Activated naive CD8-positive, alpha-beta T cell treated with anti-CD3 and anti-CD28 coated beads, Interleukin-2, amount 10 ng/mL, durations not matched to agents 7 days and 5 days (primary cell): ENCODE measurements around the gene TRMT11. TPM values are rescaled to one million over a fixed set of nuclear protein-coding genes. Genes with fewer than 3 reads are reported as not detected.

Source experiments
- ATAC-seq: fragments of 150-1000 bp; cut with Tn5 transposase; one replicate; pipeline ENCODE4 v1.10.0; 2021; ENCODE audit warnings: low read depth, moderate library complexity
- POLR2A ChIA-PET: fragments of 350-600 bp; sonication (Branson Sonifier 250); formaldehyde crosslinking; loops from one replicate; lab custom pipeline; 2021; ENCODE audit warnings: antibody characterized with exemption; lab: Charles Lee
- DNase-seq: peaks from one replicate; pipeline ENCODE4 v3.0.0; 2021
- H3K27ac Mint-ChIP-seq: one replicate; pipeline ENCODE4 v1.8.0; 2022; ENCODE audit warnings: mild to moderate bottlenecking, mixed read lengths
- H3K27me3 Mint-ChIP-seq: one replicate; pipeline ENCODE4 v1.8.0; 2022; ENCODE audit warnings: mild to moderate bottlenecking, moderate library complexity, mixed read lengths
- H3K36me3 Mint-ChIP-seq: one replicate; pipeline ENCODE4 v1.8.0; 2021; ENCODE audit warnings: mild to moderate bottlenecking, mixed read lengths
- H3K4me1 Mint-ChIP-seq: one replicate; pipeline ENCODE4 v1.8.0; 2021; ENCODE audit warnings: mixed read lengths
- H3K4me3 Mint-ChIP-seq: one replicate; pipeline ENCODE4 v1.8.0; 2022; ENCODE audit warnings: mild to moderate bottlenecking, moderate library complexity, mixed read lengths
- H3K9me3 Mint-ChIP-seq: one replicate; pipeline ENCODE4 v1.8.0; 2021; ENCODE audit warnings: mixed read lengths
- total RNA-seq, 2 experiments: library from RNA; stranded (reverse); gene quantifications; one replicate each; pipeline ENCODE4 v1.2.3, GENCODE V29; 2021

TRMT11 gene
- total RNA-seq, 2 experiments from 2014 or later: 24.7 to 25.1 TPM

DNA sequence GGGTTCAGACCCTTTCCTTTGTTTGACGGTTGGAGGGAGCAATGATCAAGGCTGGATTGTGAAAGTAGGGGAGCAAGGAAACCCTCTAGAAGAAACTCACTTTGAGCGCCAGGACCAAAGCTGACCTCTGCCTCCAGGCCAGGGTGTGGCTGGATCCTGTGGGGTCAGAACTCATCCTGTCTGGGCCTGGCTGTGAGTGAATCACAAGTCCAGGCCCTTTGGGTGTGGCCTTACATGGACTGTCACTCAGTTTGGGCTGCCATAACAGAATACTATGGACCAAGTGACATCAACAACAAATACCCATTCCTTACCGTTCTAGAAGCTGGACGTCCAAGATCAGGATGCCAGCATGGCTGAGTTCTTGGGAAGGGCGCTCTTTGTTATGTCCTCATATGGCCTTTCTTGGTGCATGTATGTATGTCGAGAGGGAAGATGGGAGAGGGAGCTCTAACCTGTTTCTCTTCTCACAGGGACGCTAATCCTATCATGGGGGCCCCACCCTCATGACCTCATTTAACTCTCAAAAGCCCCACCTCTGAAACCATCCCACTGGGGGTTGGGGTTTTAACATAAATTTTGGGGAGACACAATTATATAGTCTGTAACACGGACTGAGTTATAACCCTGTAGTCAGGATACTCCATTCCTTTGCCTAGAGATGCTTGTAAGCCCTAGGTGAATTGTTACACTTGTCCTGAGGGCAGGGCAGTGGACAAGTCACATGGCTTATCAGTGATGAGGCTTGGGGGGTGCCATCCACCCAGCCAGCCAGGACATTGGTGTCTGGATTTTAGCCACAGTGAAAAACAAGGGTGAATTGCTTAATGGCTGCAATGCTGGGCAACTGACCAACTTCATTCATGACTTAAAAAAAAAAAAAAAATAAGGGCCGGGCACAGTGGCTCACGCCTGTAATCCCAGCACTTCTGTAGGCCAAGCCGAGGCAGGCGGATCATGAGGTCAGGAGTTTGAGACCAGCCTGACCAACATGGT, 80.0 kb downstream of the TRMT11 start:
- no peak for ATAC-seq
- DNase-seq: no peak
- Mint-ChIP-seq H3K9me3 (no peaks in the 10 kb centered on the region), H3K27ac (no peak overlapping the region), H3K4me1 (no peaks in the 10 kb centered on the region), H3K27me3 (no peaks in the 10 kb centered on the region), H3K4me3 (no peak overlapping the region), H3K36me3 (peaks cover 4% of the 10 kb centered on the region)
- POLR2A ChIA-PET: no interaction called here

GRCh38 chr6:126067073-126067472, 80.7 kb downstream of the TRMT11 start:
- Mint-ChIP-seq H3K36me3 (peaks cover 4% of the 10 kb centered on the region), H3K27ac (no peak overlapping the region), H3K4me3 (no peak overlapping the region), H3K4me1 (no peaks in the 10 kb centered on the region), H3K27me3 (no peaks in the 10 kb centered on the region), H3K9me3 (no peaks in the 10 kb centered on the region)
- no peak for DNase-seq
- no peak for ATAC-seq
- POLR2A ChIA-PET: no interaction called here

DNA sequence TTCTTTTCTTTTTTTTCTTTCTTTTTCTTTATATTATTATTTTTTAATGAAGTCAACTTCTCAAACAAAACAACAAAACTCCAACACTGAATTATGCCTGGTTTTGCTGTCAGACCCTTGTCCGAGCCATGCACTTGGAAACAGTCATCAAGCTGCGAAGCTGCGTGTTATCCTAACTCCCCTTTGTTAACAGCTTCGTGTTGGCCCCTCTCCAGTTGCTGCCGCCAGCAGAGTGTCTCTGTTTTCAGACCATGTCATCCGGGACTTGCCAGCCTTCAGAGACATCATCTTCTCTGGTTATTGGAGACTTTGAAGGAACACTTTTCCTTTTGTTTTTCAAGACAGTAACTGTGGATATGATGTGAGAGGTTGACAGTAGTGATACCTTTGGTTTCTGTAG, 83.1 kb downstream of the TRMT11 start:
- H3K36me3 Mint-ChIP-seq: no peaks in the 10 kb centered on the region
- ATAC-seq: no peak
- no peaks in the 10 kb centered on the region for H3K9me3 Mint-ChIP-seq
- no peak for DNase-seq
- no peaks in the 10 kb centered on the region for H3K27me3 Mint-ChIP-seq
- no peak overlapping the region for H3K27ac Mint-ChIP-seq
- H3K4me3 Mint-ChIP-seq: no peak overlapping the region
- POLR2A ChIA-PET: no interaction called here
- H3K4me1 Mint-ChIP-seq: no peaks in the 10 kb centered on the region

DNA sequence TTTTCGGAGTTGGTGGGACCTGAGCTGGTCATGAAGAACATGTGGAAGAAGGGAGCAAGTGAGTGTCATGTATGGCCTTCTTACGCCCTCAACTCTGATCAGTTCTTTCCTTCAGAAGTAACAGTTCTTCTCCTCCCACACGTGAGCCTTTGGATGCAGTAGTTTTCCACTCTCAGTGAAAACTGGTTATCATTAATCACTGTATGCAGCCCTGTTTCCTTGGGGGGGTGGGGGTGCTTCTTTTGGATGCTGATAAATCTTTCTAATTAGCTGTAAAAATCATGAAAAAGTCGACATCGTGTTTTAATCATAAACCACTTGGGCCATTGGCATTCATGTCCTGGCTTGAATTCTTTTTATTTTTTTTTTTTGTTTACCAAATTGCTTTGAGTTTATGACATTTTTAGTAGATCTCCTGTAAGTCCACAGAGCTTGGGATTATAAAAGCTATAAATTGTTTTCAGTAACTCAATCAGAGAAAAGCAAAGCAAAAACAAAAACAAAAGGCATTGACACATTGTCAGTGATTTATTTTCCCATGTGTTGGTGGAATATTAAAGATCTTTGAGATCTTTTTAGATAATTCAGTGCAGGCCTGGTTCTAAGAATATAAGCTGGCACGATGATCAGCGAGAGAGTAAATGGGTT, 84.8 kb downstream of the TRMT11 start:
- no peak for ATAC-seq
- no peak for DNase-seq
- H3K36me3 Mint-ChIP-seq: no peaks in the 10 kb centered on the region
- H3K27me3 Mint-ChIP-seq: no peaks in the 10 kb centered on the region
- H3K9me3 Mint-ChIP-seq: no peaks in the 10 kb centered on the region
- no peak overlapping the region for H3K4me3 Mint-ChIP-seq
- POLR2A ChIA-PET: no interaction called here
- H3K4me1 Mint-ChIP-seq: no peaks in the 10 kb centered on the region
- H3K27ac Mint-ChIP-seq: no peak overlapping the region

DNA sequence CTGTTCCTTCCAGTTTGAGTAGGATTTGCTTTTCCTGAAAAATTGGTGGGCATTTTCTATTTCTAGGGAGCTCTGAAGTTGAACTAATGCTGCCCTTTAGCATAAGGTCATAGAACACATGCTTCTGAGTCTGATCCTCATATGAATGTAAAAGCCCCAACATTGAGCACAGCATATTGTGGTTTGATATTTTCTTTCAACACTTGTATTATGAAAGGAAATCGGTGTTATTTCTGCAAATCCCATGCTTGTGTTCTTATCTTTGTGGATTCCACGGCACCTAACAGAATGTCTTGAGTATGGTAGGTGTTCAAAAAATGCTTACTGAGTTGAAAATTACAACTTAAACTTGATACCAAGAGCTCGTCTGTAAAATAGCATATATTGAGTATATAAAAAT, 85.8 kb downstream of the TRMT11 start:
- ATAC-seq: no peak
- Mint-ChIP-seq H3K9me3 (no peaks in the 10 kb centered on the region), H3K27me3 (no peaks in the 10 kb centered on the region)

DNA sequence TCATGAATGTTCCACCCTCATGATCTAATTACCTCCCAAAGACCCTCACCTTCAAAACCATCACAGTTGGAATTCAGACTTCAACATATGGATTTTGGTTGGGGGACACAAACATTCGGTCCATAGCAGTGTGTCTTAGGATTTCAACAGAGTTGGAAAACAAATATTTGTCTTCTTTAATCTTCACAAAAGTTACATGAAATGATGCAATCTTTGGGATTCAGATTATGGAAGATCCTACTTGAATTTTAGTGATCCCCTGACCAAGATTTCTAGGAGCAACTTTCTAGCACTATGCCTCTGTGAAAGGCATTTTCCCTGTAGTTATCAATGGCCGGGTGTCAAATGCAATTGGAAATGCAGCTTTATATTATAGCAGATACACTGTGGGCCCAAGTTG, 86.5 kb downstream of the TRMT11 start:
- DNase-seq (no peak), ATAC-seq (no peak)
- Mint-ChIP-seq H3K4me1 (no peaks in the 10 kb centered on the region), H3K27me3 (no peaks in the 10 kb centered on the region), H3K4me3 (no peak overlapping the region), H3K36me3 (peaks cover 5% of the 10 kb centered on the region), H3K9me3 (no peaks in the 10 kb centered on the region), H3K27ac (no peak overlapping the region)
- POLR2A ChIA-PET: no interaction called here

More for the DNA sequence above, 85.8 kb downstream of the TRMT11 start:
- Mint-ChIP-seq H3K36me3 (peaks cover 2% of the 10 kb centered on the region), H3K4me1 (no peaks in the 10 kb centered on the region), H3K4me3 (no peak overlapping the region), H3K27ac (no peak overlapping the region)
- POLR2A ChIA-PET: no interaction called here
- no peak for DNase-seq

DNA sequence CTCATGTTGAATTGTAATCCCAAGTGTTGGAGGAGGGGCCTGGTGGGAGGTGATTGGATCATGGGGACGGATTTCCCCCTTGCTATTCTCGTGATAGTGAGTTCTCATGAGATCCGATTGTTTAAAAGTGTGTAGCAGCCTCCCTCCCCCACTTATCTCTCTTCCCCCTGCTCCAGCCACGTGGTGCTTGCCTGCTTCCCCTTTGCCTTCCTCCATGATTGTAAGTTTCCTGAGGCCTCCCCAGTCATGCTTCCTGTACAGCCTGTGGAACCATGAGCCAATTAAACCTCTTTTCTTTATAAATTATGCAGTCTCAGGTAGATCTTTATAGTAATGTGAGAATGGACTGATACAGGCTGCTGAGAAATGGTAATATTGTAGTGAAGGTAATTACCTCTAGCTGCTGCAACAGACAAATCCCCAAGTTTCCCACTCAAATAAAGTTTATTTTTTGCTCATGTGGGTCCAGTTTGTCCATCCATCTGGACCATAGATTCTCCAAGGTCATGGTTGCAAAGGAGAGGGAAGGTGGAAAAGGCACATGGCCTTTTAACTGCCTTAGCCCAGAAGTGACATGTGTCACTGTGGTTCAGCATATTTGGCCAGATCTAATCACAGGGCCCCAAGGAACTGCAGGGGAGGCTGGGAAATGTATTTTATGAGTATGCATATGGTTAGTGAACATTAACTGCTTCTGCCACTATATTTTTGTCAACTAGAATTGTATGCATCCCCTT, 89.2 kb downstream of the TRMT11 start:
- peaks cover 6% of the 10 kb centered on the region for H3K36me3 Mint-ChIP-seq
- no peak overlapping the region for H3K27ac Mint-ChIP-seq
- no peak for DNase-seq
- POLR2A ChIA-PET: no interaction called here
- no peaks in the 10 kb centered on the region for H3K4me1 Mint-ChIP-seq
- ATAC-seq: no peak
- no peak overlapping the region for H3K4me3 Mint-ChIP-seq
- H3K27me3 Mint-ChIP-seq: no peaks in the 10 kb centered on the region
- H3K9me3 Mint-ChIP-seq: no peaks in the 10 kb centered on the region

GRCh38 chr6:126076992-126077664, 90.8 kb downstream of the TRMT11 start:
- H3K4me3 Mint-ChIP-seq: no peak overlapping the region
- H3K27me3 Mint-ChIP-seq: no peaks in the 10 kb centered on the region
- H3K27ac Mint-ChIP-seq: no peak overlapping the region
- no peaks in the 10 kb centered on the region for H3K4me1 Mint-ChIP-seq
- no peaks in the 10 kb centered on the region for H3K9me3 Mint-ChIP-seq
- ATAC-seq: no peak
- no peak for DNase-seq
- peaks cover 6% of the 10 kb centered on the region for H3K36me3 Mint-ChIP-seq
- POLR2A ChIA-PET: no interaction called here

DNA sequence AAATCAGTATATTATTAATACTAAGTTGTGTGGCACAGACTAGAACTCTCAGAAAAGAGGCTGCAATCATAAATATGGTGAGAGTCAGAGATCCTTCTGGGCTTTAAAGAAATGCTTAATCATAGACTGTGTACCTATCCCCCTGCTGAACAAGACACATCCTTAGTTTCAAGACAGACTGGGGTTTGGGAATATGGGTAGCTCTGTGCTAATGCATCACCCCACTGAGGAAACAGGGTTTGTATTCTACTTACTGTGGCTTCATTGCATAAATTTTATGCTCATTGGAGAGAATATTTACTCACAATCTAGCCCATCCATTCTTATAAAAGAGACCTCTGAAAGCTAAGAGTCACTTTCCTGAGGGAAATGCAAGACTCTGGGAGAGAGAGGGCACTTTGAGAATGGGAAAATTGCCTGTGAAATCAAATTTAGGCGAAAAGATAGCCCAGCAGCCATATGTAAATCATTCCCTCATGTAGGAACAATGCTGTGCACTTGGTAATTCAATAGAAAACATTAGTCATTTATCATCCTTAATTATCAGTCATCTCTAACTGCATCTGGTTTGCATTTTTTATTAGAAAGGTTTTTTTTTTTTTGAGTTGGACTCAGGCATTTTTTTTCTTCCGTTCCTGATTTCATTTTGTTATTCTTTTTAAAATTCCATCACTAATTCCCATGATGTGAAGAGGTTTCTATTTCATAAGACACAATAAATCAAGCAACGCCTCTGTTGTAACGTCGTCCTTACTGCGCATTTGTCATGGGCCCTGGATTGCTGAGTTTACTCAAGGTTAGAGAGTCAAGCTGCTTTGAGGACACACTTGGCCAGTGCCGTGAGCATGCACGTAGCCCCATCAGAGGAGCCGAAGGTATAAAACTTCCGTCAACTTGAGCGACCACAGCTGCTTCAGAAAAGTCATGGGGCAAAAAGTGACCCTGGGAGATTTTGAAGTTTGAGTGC, 91.8 kb downstream of the TRMT11 start:
- Mint-ChIP-seq H3K36me3 (peaks cover 6% of the 10 kb centered on the region), H3K4me1 (no peaks in the 10 kb centered on the region), H3K27ac (no peak overlapping the region), H3K4me3 (no peak overlapping the region), H3K9me3 (no peaks in the 10 kb centered on the region), H3K27me3 (no peaks in the 10 kb centered on the region)
- POLR2A ChIA-PET: no interaction called here
- ATAC-seq (no peak), DNase-seq (no peak)

DNA sequence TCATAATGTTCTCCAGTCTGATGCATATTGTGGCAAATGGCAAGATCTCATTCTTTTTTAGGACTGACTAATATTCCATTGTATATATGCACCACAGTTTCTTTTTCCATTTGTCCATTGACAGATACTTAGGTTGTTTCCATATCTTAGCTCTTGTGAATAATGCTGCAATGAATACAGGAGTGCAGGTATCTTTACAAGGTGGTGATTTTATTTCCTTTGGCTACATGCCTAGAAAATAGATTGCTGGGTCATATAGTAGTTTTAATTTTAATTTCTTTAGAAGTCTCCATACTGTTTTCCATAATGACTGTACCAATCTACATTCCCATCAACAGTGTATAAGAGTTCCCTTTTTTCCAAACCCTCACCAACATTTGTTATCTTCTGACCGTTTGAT, 97.5 kb downstream of the TRMT11 start:
- DNase-seq (no peak), ATAC-seq (no peak)
- Mint-ChIP-seq H3K4me3 (no peak overlapping the region), H3K9me3 (no peaks in the 10 kb centered on the region), H3K27ac (no peak overlapping the region), H3K27me3 (no peaks in the 10 kb centered on the region), H3K36me3 (peaks cover 7% of the 10 kb centered on the region), H3K4me1 (peaks cover 4% of the 10 kb centered on the region)
- POLR2A ChIA-PET: no interaction called here

- H3K27me3 Mint-ChIP-seq: no peaks in the 10 kb centered on the region
- no peak overlapping the region for H3K27ac Mint-ChIP-seq
- H3K36me3 Mint-ChIP-seq: peaks cover 5% of the 10 kb centered on the region
- no peak overlapping the region for H3K4me3 Mint-ChIP-seq
- H3K9me3 Mint-ChIP-seq: no peaks in the 10 kb centered on the region
- no peak for ATAC-seq
- no peak for DNase-seq
- H3K4me1 Mint-ChIP-seq: peaks cover 4% of the 10 kb centered on the region
- POLR2A ChIA-PET: no interaction called here
Measured at GRCh38 chr6:126086560-126086959, 100.2 kb downstream of the TRMT11 start.
